PC-3 (cell line): ENCODE results near the gene MAPK1.
"Not testable (repeated sequence)": the region's sequence is repeated elsewhere in the genome, so short reads cannot be mapped to it uniquely, and the experiment has no call there.

Source experiments
- CTCF ChIP-seq: fragments of 300-600 bp; sonication (generic); conservative IDR thresholded peaks from 2 replicates; pipeline ENCODE4 v1.5.1; 2017; ENCODE audit warnings: antibody characterized with exemption, low read depth, mild to moderate bottlenecking, low read length
- EZH2 ChIP-seq: fragments of 300-600 bp; sonication (generic); IDR thresholded peaks from one replicate; pipeline ENCODE4 v1.6.1; 2017; ENCODE audit warnings: antibody characterized with exemption, mild to moderate bottlenecking, low read length; ENCODE audit not compliant: unreplicated experiment
- EZH2phosphoT487 ChIP-seq: fragments of 300-600 bp; sonication (generic); IDR thresholded peaks from 2 replicates; pipeline ENCODE4 v1.6.1; 2018; ENCODE audit warnings: mild to moderate bottlenecking, antibody characterized with exemption, low read length, borderline replicate concordance

GRCh38 chr22:21793716-21794115, 73.7 kb downstream of the MAPK1 start:
- not testable (repeated sequence) for TF ChIP-seq CTCF, EZH2, EZH2phosphoT487
